Prostate gland (tissue), 2 donors: ENCODE data around the gene BCL11B.

Experiments used
- POLR2A ChIP-seq: fragments of 450-650 bp; IDR thresholded peaks from one replicate; pipeline ENCODE4 v1.6.1; 2016; ENCODE audit warnings: antibody characterized with exemption, mild to moderate bottlenecking
- TF ChIP-seq, protein P1 (sequence below), 4 experiments: fragments of 200-600 bp in 2 of 4; fragments of 450-650 bp in 2 of 4; sonication (generic) in 2 of 4; IDR thresholded peaks; 1 replicate in 3 of 4; 2 replicates in 1 of 4; pipeline ENCODE4 v1.5.1; 2016 to 2019; ENCODE audit warnings: antibody characterized with exemption in 4 of 4, mild to moderate bottlenecking in 2 of 4, moderate library complexity in 2 of 4

GRCh38 chr14:99203801-99204200, 68.2 kb downstream of the BCL11B start:
- TF ChIP-seq, protein P1, sequence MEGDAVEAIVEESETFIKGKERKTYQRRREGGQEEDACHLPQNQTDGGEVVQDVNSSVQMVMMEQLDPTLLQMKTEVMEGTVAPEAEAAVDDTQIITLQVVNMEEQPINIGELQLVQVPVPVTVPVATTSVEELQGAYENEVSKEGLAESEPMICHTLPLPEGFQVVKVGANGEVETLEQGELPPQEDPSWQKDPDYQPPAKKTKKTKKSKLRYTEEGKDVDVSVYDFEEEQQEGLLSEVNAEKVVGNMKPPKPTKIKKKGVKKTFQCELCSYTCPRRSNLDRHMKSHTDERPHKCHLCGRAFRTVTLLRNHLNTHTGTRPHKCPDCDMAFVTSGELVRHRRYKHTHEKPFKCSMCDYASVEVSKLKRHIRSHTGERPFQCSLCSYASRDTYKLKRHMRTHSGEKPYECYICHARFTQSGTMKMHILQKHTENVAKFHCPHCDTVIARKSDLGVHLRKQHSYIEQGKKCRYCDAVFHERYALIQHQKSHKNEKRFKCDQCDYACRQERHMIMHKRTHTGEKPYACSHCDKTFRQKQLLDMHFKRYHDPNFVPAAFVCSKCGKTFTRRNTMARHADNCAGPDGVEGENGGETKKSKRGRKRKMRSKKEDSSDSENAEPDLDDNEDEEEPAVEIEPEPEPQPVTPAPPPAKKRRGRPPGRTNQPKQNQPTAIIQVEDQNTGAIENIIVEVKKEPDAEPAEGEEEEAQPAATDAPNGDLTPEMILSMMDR (IDR thresholded peaks at IDR 0.05), result no peak
- no peak for TF ChIP-seq POLR2A
